ENCODE data around the gene ZBTB26.

DNA sequence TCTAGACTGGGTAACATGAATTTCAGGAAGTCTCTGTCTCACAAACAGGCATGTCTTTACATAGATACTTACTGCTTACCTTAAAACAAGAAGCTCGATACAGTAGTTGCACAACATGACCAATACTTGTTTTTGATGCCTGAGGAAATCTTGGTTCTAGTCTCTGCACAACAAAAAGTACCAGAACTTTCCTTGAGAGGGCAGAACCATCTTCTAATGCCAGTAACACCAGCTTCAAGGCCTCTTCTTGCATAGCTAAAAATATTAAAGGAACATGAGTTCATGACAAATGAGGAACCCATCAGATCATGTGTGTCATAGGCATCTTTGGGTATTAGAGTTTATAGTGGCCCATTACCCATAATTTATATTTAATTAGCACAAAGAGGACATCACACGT lies 48.2 kb downstream of the ZBTB26 start:
- no peak for TF ChIP-seq POLR2A (IDR thresholded peaks at IDR 0.05)
- TF ChIP-seq, protein P1, sequence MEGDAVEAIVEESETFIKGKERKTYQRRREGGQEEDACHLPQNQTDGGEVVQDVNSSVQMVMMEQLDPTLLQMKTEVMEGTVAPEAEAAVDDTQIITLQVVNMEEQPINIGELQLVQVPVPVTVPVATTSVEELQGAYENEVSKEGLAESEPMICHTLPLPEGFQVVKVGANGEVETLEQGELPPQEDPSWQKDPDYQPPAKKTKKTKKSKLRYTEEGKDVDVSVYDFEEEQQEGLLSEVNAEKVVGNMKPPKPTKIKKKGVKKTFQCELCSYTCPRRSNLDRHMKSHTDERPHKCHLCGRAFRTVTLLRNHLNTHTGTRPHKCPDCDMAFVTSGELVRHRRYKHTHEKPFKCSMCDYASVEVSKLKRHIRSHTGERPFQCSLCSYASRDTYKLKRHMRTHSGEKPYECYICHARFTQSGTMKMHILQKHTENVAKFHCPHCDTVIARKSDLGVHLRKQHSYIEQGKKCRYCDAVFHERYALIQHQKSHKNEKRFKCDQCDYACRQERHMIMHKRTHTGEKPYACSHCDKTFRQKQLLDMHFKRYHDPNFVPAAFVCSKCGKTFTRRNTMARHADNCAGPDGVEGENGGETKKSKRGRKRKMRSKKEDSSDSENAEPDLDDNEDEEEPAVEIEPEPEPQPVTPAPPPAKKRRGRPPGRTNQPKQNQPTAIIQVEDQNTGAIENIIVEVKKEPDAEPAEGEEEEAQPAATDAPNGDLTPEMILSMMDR (IDR thresholded peaks at IDR 0.05) = no peak

Measured in uterus (tissue), 2 donors.